Measurements from ENCODE around the gene DNAJC17. TPM values are rescaled to one million over a fixed set of nuclear protein-coding genes. Genes with fewer than 3 reads are reported as not detected.

Gene DNAJC17
- total and polyA plus RNA-seq, 2 of the 13 experiments (the other 11 are each of a cell fraction or from before 2014, with no cell fraction given) = 22.2 to 26.5 TPM

- 0 out of 2 replicates have a peak, but pooled peaks have one; percentile 66 for TF ChIP-seq SNAPC4 (CRISPR knock-in tag; IDR thresholded peaks at IDR 0.05)
- TF ChIP-seq ZNF841 (CRISPR knock-in tag; IDR thresholded peaks at IDR 0.05; ENCODE audit: borderline replicate concordance) = no peak
- TF ChIP-seq ZBTB8A (CRISPR knock-in tag; IDR thresholded peaks at IDR 0.05; ENCODE audit: borderline replicate concordance, low read depth) = 0 out of 2 replicates have a peak, but pooled peaks have one; percentile 26
- no peak for TF ChIP-seq RFX1 (IDR thresholded peaks at IDR 0.05)
- TF ChIP-seq HNF1B (CRISPR knock-in tag; IDR thresholded peaks at IDR 0.05) = peak; percentile 61
- no peak for TF ChIP-seq DNMT1 (CRISPR knock-in tag; IDR thresholded peaks at IDR 0.05)
- TF ChIP-seq ZKSCAN8 (CRISPR knock-in tag; IDR thresholded peaks at IDR 0.05; ENCODE audit: borderline replicate concordance) = no peak
- TF ChIP-seq PTBP1 (IDR thresholded peaks at IDR 0.05; ENCODE audit: low read depth, low read length, poor library complexity, severe bottlenecking) = no peak
- no peak; the same call in 1 of the 2 replicates for TF ChIP-seq ZNF446 (CRISPR knock-in tag; IDR thresholded peaks at IDR 0.05)
- TF ChIP-seq ZNF660 (CRISPR knock-in tag; IDR thresholded peaks at IDR 0.05; ENCODE audit: borderline replicate concordance, low read depth) = no peak
- TF ChIP-seq ZFP1 (CRISPR knock-in tag; IDR thresholded peaks at IDR 0.05) = no peak; the same call in 1 of the 2 replicates
- TF ChIP-seq KLF11 (CRISPR knock-in tag; IDR thresholded peaks at IDR 0.05) = peak; percentile 52
- no peak for TF ChIP-seq ZNF629 (CRISPR knock-in tag; conservative IDR thresholded peaks at IDR 0.05)
- no peak; the same call in 1 of the 2 replicates for TF ChIP-seq ZBTB25 (CRISPR knock-in tag; IDR thresholded peaks at IDR 0.05)
- TF ChIP-seq KDM2A (CRISPR knock-in tag; IDR thresholded peaks at IDR 0.05; ENCODE audit: borderline replicate concordance, low read depth) = no peak
- TF ChIP-seq ZNF281 (CRISPR knock-in tag; IDR thresholded peaks at IDR 0.05; ENCODE audit: borderline replicate concordance) = no peak
Observed at GRCh38 chr15:40762919-40763800, 44.1 kb downstream of the DNAJC17 start (continued).

Data from HepG2 (cell line).